Measurements from ENCODE around the gene KCNQ5.
"Not testable (repeated sequence)": the region's sequence is repeated elsewhere in the genome, so short reads cannot be mapped to it uniquely, and the experiment has no call there.

Gene KCNQ5

GRCh38 chr6:72621291-72622093, at the start of gene KCNQ5:
Gene KCNQ5, plus strand, starts transcription at chr6:72622064.
- peak; percentile 20 for DNase-seq (ENCODE audit: low read depth)
- TF ChIP-seq CTCF (IDR thresholded peaks at IDR 0.05; ENCODE audit: insufficient read depth, low read depth, low read length, missing control alignments), result no peak
- peak within 1 kb of the TSS; percentile 68 for H3K4me3 ChIP-seq (ENCODE audit: low read length)

- peak; percentile 66 for DNase-seq (ENCODE audit: low read depth)
- no peak for TF ChIP-seq CTCF (IDR thresholded peaks at IDR 0.05; ENCODE audit: insufficient read depth, low read depth, low read length, missing control alignments)
- no peak overlapping the region for H3K4me3 ChIP-seq (ENCODE audit: low read length)
Observed at GRCh38 chr6:72579865-72580264, 42.0 kb upstream of the KCNQ5 start.

GRCh38 chr6:72580281-72580940, 41.5 kb upstream of the KCNQ5 start:
- peak; percentile 81 for DNase-seq (ENCODE audit: low read depth)
- H3K4me3 ChIP-seq (ENCODE audit: low read length), result no peak overlapping the region
- peak; percentile 86 for TF ChIP-seq CTCF (IDR thresholded peaks at IDR 0.05; ENCODE audit: insufficient read depth, low read depth, low read length, missing control alignments)

GRCh38 chr6:72580950-72581349, 40.9 kb upstream of the KCNQ5 start:
- H3K4me3 ChIP-seq (ENCODE audit: low read length); DNase-seq (ENCODE audit: low read depth): not testable (repeated sequence)

GRCh38 chr6:72588155-72588554, 33.7 kb upstream of the KCNQ5 start:
- TF ChIP-seq CTCF (IDR thresholded peaks at IDR 0.05; ENCODE audit: insufficient read depth, low read depth, low read length, missing control alignments), result no peak
- DNase-seq (ENCODE audit: low read depth), result no peak
- H3K4me3 ChIP-seq (ENCODE audit: low read length), result no peak overlapping the region

GRCh38 chr6:72589096-72589495, 32.8 kb upstream of the KCNQ5 start:
- TF ChIP-seq CTCF (IDR thresholded peaks at IDR 0.05; ENCODE audit: insufficient read depth, low read depth, low read length, missing control alignments), result no peak
- DNase-seq (ENCODE audit: low read depth), result no peak

GRCh38 chr6:72595812-72596211, 26.1 kb upstream of the KCNQ5 start:
- no peak for DNase-seq (ENCODE audit: low read depth)
- TF ChIP-seq CTCF (IDR thresholded peaks at IDR 0.05; ENCODE audit: insufficient read depth, low read depth, low read length, missing control alignments), result no peak

More at GRCh38 chr6:72589096-72589495, 32.8 kb upstream of the KCNQ5 start:
- no peak overlapping the region for H3K4me3 ChIP-seq (ENCODE audit: low read length)

More at GRCh38 chr6:72595812-72596211, 26.1 kb upstream of the KCNQ5 start:
- no peak overlapping the region for H3K4me3 ChIP-seq (ENCODE audit: low read length)

Data from epithelial cell of esophagus (primary cell).